ENCODE measurements around the gene SERPINB6.
"Not testable (repeated sequence)": the region's sequence is repeated elsewhere in the genome, so short reads cannot be mapped to it uniquely, and the experiment has no call there.

SERPINB6 gene

DNA sequence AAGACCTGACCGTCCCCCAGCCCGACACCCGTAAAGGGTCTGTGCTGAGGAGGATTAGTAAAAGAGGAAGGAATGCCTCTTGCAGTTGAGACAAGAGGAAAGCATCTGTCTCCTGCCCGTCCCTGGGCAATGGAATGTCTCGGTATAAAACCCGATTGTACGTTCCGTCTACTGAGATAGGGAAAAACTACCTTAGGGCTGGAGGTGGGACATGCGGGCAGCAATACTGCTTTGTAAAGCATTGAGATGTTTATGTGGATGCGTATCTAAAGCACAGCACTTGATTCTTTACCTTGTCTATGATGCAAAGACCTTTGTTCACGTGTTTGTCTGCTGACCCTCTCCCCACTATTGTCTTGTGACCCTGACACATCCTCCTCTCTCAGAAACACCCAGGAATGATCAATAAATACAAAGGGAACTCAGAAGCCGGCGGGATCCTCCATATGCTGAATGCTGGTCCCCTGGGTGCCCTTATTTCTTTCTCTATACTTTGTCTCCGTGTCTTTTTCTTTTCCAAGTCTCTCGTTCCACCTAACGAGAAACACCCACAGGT, 62.2 kb downstream of the SERPINB6 start:
- not testable (repeated sequence) for H3K9me3 ChIP-seq (ENCODE audit: control insufficient read depth, insufficient read depth, low read depth, low read length); H3K36me3 ChIP-seq (ENCODE audit: control insufficient read depth, insufficient read depth, low read length); H3K4me3 ChIP-seq (ENCODE audit: low read depth, low read length); H3K27me3 ChIP-seq (ENCODE audit: control insufficient read depth, insufficient read depth, low read length)
- peak overlapping the region; percentile 71 for H3K9ac ChIP-seq (ENCODE audit: low read length)
- H3K27ac ChIP-seq (ENCODE audit: low read depth, low read length) = peak overlapping the region; percentile 57; the same call in 1 of the 2 replicates
- H3K4me1 ChIP-seq (ENCODE audit: control insufficient read depth, insufficient read depth, low read length) = peaks cover 41% of the 10 kb centered on the region

DNA sequence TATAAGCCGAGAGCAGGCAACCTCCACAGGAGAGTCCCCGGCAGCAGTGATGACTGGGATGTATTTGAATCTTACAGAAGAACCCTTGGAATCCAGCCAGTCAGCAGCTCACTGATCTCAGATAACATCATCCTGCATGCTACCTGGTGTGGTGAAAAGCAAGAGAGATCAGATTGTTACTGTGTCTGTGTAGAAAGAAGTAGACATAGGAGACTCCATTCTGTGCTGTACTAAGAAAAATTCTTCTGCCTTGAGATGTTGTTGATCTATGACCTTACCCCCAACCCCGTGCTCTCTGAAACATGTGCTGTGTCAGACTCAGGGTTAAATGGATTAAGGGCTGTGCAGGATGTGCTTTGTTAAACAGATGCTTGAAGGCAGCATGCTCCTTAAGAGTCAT, 62.9 kb downstream of the SERPINB6 start:
- H3K36me3 ChIP-seq (ENCODE audit: control insufficient read depth, insufficient read depth, low read length); H3K9me3 ChIP-seq (ENCODE audit: control insufficient read depth, insufficient read depth, low read depth, low read length); H3K27me3 ChIP-seq (ENCODE audit: control insufficient read depth, insufficient read depth, low read length); H3K4me3 ChIP-seq (ENCODE audit: low read depth, low read length): not testable (repeated sequence)
- Histone ChIP-seq H3K27ac (ENCODE audit: low read depth, low read length) (peak overlapping the region; percentile 57; the same call in 1 of the 2 replicates), H3K9ac (ENCODE audit: low read length) (peak overlapping the region; percentile 71), H3K4me1 (ENCODE audit: control insufficient read depth, insufficient read depth, low read length) (peaks cover 37% of the 10 kb centered on the region)

DNA sequence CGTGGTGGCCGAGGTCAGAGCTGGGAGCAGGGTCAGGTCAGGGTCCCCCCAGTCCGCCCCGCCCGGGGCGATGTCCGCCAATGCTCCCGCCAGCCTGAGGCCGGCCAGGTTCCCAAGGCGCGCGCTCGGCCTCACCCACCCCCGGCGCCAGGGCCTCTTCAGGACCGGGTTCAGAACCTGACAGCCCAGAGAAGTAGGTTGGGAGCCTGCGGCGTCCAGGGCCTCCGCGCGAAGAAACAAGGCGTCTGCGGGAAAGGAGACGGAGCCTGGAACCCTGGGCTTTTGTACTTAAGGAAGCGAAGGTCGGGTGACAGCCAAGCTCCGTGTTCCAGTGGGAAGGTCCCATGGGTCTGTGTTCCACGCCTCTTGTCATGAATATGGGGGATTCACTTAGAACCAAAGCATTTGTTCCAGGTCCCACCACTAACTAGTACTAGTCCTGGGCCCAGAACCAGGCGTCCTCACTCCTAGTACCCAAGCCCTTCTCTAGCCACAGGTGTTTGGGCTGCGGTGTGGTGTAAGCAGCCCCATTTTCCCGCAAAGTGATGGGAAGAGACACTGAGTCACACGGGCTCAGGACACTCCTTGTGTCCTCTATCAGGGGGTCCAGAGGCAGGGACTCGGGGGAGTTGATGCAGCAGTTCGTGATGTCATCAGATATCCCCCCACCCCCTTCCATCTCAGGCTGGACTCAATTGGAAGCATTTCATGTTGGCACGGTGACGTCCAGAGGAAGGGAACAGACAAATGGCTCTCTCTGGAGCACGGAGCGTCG, 67.8 kb downstream of the SERPINB6 start:
- H3K27me3 ChIP-seq (ENCODE audit: control insufficient read depth, insufficient read depth, low read length); H3K9me3 ChIP-seq (ENCODE audit: control insufficient read depth, insufficient read depth, low read depth, low read length): not testable (repeated sequence)
- peak overlapping the region; percentile 87 for H3K4me3 ChIP-seq (ENCODE audit: low read depth, low read length)
- peaks cover 28% of the 10 kb centered on the region for H3K4me1 ChIP-seq (ENCODE audit: control insufficient read depth, insufficient read depth, low read length)
- H3K9ac ChIP-seq (ENCODE audit: low read length) = peak overlapping the region; percentile 94
- H3K36me3 ChIP-seq (ENCODE audit: control insufficient read depth, insufficient read depth, low read length) = peaks cover 33% of the 10 kb centered on the region
- peak overlapping the region; percentile 45; the same call in 1 of the 2 replicates for H3K27ac ChIP-seq (ENCODE audit: low read depth, low read length)

DNA sequence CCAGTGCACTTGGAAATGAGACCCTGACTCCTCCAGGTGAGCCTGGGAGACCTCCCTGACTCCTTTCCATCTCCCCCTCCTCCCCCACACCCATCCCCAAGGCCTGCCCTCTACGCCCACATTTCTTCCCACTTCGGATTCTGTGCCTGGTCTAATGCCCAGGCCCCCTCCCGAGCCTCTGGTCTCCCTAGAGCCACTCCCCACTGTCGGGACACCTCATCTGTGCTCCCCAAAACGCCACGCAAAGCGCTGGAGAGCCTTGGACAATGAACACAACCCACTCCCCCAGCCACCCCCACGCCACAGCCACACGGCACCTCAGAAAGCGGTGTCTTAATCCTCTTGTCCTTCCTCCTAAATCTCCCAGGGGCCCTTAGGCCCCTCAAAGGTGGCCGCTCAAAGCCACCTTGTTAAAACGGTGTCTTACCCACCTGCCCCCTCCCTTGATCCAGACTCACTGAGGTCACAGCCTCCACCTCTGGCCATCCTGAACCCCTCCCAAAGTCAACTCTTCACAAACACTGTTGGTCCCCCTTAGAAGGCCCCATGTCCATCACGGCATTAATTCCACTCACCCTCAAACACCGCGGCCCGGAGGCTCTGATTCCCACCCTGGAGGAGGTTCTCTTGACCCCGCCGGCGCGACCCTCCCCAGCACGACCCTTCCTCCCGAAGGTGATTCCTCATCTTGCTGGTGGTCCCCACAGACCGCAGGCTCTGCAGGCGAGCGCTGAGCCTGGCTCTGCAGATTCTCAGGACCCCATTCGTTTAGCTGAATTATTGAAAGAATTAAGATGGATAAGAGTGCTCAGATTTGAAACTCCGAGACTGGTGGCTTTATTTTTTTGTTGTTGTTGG, 69.5 kb downstream of the SERPINB6 start:
- Histone ChIP-seq H3K36me3 (ENCODE audit: control insufficient read depth, insufficient read depth, low read length) (peaks cover 47% of the 10 kb centered on the region), H3K4me3 (ENCODE audit: low read depth, low read length) (peak overlapping the region; percentile 87), H3K4me1 (ENCODE audit: control insufficient read depth, insufficient read depth, low read length) (peaks cover 18% of the 10 kb centered on the region), H3K27ac (ENCODE audit: low read depth, low read length) (peak overlapping the region; percentile 45; the same call in 1 of the 2 replicates), H3K9ac (ENCODE audit: low read length) (peak overlapping the region; percentile 94)
- not testable (repeated sequence) for H3K9me3 ChIP-seq (ENCODE audit: control insufficient read depth, insufficient read depth, low read depth, low read length); H3K27me3 ChIP-seq (ENCODE audit: control insufficient read depth, insufficient read depth, low read length)

DNA sequence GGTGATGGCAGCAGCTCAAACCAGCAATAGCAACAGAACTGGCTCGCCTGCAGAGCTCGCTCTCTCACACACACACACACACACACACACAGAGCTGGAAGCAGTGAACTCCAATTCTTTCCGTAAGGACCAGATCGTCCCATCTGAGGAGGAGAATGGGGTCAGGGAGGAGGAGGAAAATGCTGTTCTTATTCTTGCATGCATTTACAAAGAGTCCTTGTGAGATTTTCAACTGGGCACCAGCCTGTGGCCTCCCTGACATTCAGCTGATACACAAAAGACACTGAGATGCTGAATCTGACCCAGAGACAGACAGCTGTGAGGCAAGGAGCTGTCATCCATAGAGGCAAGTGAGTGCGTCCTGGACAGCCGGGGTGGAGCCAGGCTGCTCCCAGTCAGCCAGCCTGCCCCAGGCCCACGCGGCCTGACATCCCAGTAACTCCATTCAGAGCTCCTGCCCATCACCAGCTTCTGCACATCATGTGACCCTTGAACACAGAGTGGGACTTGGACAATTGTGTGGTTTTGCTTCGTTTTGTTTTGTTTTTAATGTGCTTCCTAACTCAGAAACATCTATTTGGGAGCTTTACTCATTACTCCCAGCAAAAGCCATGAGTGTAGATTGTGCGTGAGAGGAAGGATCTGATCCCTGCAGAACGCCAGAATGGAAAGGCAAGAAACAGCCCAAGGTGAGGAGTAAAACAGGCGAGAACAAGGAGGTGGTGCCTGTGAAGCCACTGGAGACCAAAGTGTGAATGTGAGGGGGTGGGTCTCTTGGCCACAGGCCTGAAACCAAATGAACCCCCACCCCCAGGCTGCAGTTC, 70.3 kb downstream of the SERPINB6 start:
- no peaks in the 10 kb centered on the region for H3K27me3 ChIP-seq (ENCODE audit: control insufficient read depth, insufficient read depth, low read length)
- H3K4me3 ChIP-seq (ENCODE audit: low read depth, low read length) = peak overlapping the region; percentile 87
- H3K27ac ChIP-seq (ENCODE audit: low read depth, low read length) = peak overlapping the region; percentile 45; the same call in 1 of the 2 replicates
- peaks cover 18% of the 10 kb centered on the region for H3K4me1 ChIP-seq (ENCODE audit: control insufficient read depth, insufficient read depth, low read length)
- no peaks in the 10 kb centered on the region for H3K9me3 ChIP-seq (ENCODE audit: control insufficient read depth, insufficient read depth, low read depth, low read length)
- peaks cover 56% of the 10 kb centered on the region for H3K36me3 ChIP-seq (ENCODE audit: control insufficient read depth, insufficient read depth, low read length)
- H3K9ac ChIP-seq (ENCODE audit: low read length) = peak overlapping the region; percentile 94

DNA sequence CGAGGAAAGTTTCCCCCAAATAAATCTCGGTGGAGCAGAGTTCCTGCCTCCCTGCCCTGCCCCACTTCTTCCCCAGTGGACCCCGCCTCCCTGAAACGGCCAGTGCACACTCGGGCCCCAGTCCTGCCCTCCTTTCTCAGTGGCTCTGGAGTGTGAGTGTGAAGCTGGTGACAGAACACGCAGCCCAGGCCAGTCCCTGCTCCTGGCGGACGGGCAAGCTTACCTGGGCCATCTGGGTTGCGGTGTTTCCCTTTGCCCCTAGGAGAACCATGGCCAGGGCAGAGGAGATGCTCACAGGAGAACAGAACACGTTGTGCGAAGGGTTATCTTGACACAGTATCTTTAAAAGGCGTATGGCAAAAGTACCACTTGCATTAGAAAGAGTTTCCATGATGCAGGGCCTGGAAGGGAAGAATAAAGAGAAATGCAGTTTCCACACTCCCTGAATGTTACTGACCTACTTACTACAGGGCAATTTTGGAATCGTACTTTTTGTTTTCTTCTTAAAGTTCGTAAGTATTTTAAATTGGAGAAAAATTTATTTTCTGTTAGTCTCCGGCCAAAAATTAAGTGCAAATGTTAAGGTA, 71.1 kb downstream of the SERPINB6 start:
- peaks cover 18% of the 10 kb centered on the region for H3K4me1 ChIP-seq (ENCODE audit: control insufficient read depth, insufficient read depth, low read length)
- peak overlapping the region; percentile 87; the same call in 1 of the 2 replicates for H3K4me3 ChIP-seq (ENCODE audit: low read depth, low read length)
- H3K9ac ChIP-seq (ENCODE audit: low read length) = peak overlapping the region; percentile 94
- no peaks in the 10 kb centered on the region for H3K27me3 ChIP-seq (ENCODE audit: control insufficient read depth, insufficient read depth, low read length)
- peaks cover 63% of the 10 kb centered on the region for H3K36me3 ChIP-seq (ENCODE audit: control insufficient read depth, insufficient read depth, low read length)
- H3K9me3 ChIP-seq (ENCODE audit: control insufficient read depth, insufficient read depth, low read depth, low read length) = no peaks in the 10 kb centered on the region
- H3K27ac ChIP-seq (ENCODE audit: low read depth, low read length) = no peak overlapping the region

DNA sequence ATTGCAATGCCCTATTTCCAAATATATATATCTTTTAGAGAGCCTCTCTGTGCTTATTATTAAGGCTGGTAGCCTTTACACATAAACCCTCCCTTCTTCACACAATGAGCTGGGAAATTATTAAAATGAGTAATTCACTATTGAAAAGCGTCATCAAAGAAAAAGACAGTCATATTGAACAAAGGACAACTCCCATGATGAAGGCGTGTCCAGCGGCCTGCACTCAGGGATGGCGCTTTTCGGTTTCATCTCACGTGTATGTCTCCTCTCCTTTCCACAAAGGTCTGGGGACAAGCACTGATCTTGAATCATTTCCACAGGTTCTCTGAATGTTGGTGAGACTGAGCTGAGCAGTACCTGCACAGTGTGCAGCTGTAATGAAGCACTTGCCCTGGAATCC, 71.8 kb downstream of the SERPINB6 start:
- peaks cover 18% of the 10 kb centered on the region for H3K4me1 ChIP-seq (ENCODE audit: control insufficient read depth, insufficient read depth, low read length)
- H3K4me3 ChIP-seq (ENCODE audit: low read depth, low read length) = peak overlapping the region; percentile 87; the same call in 1 of the 2 replicates
- no peak overlapping the region for H3K27ac ChIP-seq (ENCODE audit: low read depth, low read length)
- H3K27me3 ChIP-seq (ENCODE audit: control insufficient read depth, insufficient read depth, low read length) = no peaks in the 10 kb centered on the region
- no peaks in the 10 kb centered on the region for H3K9me3 ChIP-seq (ENCODE audit: control insufficient read depth, insufficient read depth, low read depth, low read length)
- H3K9ac ChIP-seq (ENCODE audit: low read length) = peak overlapping the region; percentile 39
- peaks cover 70% of the 10 kb centered on the region for H3K36me3 ChIP-seq (ENCODE audit: control insufficient read depth, insufficient read depth, low read length)
